OCI-LY3 (cell line): Measurements from ENCODE around the gene HYAL4.

Experiments
- H2AFZ ChIP-seq: fragments of 200-600, 300-600 bp; shearing (Covaris generic); 2 replicates; pipeline ENCODE4 v1.6.0; 2014; ENCODE audit warnings: antibody characterized with exemption, low read depth, low read length
- H3K27ac ChIP-seq: fragments of 200-600, 300-600 bp; sonication (generic); 2 replicates; pipeline ENCODE4 v1.5.1; 2014; ENCODE audit warnings: mild to moderate bottlenecking, low read length, moderate library complexity, mixed read lengths
- H3K27me3 ChIP-seq: fragments of 200-600, 300-600 bp; sonication (generic); 2 replicates; pipeline ENCODE4 v1.6.1; 2014; ENCODE audit warnings: low read depth, low read length, mixed read lengths
- H3K36me3 ChIP-seq: fragments of 200-600, 300-600 bp; sonication (generic); replicated peaks from 2 replicates; pipeline ENCODE3; 2014; ENCODE audit warnings: low read depth, low read length, mixed read lengths
- H3K4me1 ChIP-seq: fragments of 300-600, 200-600 bp; sonication (generic); 2 replicates; pipeline ENCODE4 v1.6.1; 2014; ENCODE audit warnings: low read length, mixed read lengths
- H3K4me2 ChIP-seq: fragments of 200-600, 300-600 bp; sonication (generic); 2 replicates; pipeline ENCODE4 v1.6.1; 2014; ENCODE audit warnings: low read length, mixed read lengths
- H3K4me3 ChIP-seq: fragments of 300-600, 200-600 bp; sonication (generic); 2 replicates; pipeline ENCODE4 v1.5.1; 2014; ENCODE audit warnings: antibody characterized with exemption, mild to moderate bottlenecking, low read length, moderate library complexity
- H3K79me2 ChIP-seq: fragments of 300-600, 200-600 bp; shearing (Covaris generic); 2 replicates; pipeline ENCODE4 v1.6.1; 2014; ENCODE audit warnings: mild to moderate bottlenecking, low read length, mixed read lengths
- H3K9ac ChIP-seq: fragments of 300-600, 200-600 bp; shearing (Covaris generic); 2 replicates; pipeline ENCODE4 v1.6.0; 2014; ENCODE audit warnings: mild to moderate bottlenecking, low read length, moderate library complexity
- H3K9me3 ChIP-seq: fragments of 200-600, 300-600 bp; shearing (Covaris generic); 2 replicates; pipeline ENCODE4 v1.6.1; 2014; ENCODE audit warnings: low read length, mixed read lengths; ENCODE audit not compliant: insufficient read depth
- H4K20me1 ChIP-seq: fragments of 200-600, 300-600 bp; sonication (generic); 2 replicates; pipeline ENCODE4 v1.6.1; 2016; ENCODE audit warnings: low read length, mixed read lengths; ENCODE audit not compliant: insufficient read depth
- EZH2phosphoT487 ChIP-seq: fragments of 200-600 bp; shearing (Covaris generic); IDR thresholded peaks from 2 replicates; pipeline ENCODE4 v1.6.1; 2018; ENCODE audit warnings: antibody characterized with exemption, mixed run types, low read depth
- TF ChIP-seq, protein P1 (sequence below): fragments of 200-600, 300-600 bp; sonication (generic); IDR thresholded peaks from 2 replicates; pipeline ENCODE4 v1.5.1; 2014; ENCODE audit warnings: antibody characterized with exemption, low read length, low read depth

Gene HYAL4

GRCh38 chr7:123798532-123799188, 46.3 kb upstream of the HYAL4 start:
- Histone ChIP-seq H3K27ac (no peak overlapping the region), H3K79me2 (no peaks in the 10 kb centered on the region), H3K9ac (no peak overlapping the region), H3K9me3 (no peaks in the 10 kb centered on the region), H2AFZ (peak overlapping the region; percentile 55), H3K4me1 (no peaks in the 10 kb centered on the region), H3K4me2 (peak overlapping the region; percentile 17), H3K36me3 (no peaks in the 10 kb centered on the region), H4K20me1 (no peaks in the 10 kb centered on the region), H3K27me3 (no peaks in the 10 kb centered on the region), H3K4me3 (0 out of 2 replicates have a peak overlapping the region, but pooled peaks have one; percentile 5)
- TF ChIP-seq, protein P1, sequence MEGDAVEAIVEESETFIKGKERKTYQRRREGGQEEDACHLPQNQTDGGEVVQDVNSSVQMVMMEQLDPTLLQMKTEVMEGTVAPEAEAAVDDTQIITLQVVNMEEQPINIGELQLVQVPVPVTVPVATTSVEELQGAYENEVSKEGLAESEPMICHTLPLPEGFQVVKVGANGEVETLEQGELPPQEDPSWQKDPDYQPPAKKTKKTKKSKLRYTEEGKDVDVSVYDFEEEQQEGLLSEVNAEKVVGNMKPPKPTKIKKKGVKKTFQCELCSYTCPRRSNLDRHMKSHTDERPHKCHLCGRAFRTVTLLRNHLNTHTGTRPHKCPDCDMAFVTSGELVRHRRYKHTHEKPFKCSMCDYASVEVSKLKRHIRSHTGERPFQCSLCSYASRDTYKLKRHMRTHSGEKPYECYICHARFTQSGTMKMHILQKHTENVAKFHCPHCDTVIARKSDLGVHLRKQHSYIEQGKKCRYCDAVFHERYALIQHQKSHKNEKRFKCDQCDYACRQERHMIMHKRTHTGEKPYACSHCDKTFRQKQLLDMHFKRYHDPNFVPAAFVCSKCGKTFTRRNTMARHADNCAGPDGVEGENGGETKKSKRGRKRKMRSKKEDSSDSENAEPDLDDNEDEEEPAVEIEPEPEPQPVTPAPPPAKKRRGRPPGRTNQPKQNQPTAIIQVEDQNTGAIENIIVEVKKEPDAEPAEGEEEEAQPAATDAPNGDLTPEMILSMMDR, result no peak
- TF ChIP-seq EZH2phosphoT487, result no peak

- H3K4me1 ChIP-seq, result peaks cover 11% of the 10 kb centered on the region
- no peak overlapping the region for H3K4me3 ChIP-seq
- H3K36me3 ChIP-seq, result no peaks in the 10 kb centered on the region
- no peaks in the 10 kb centered on the region for H3K9me3 ChIP-seq
- H3K4me2 ChIP-seq, result no peak overlapping the region
- H3K9ac ChIP-seq, result no peak overlapping the region
- H3K27ac ChIP-seq, result no peak overlapping the region
- no peak for TF ChIP-seq EZH2phosphoT487
- TF ChIP-seq, protein P1, result no peak
- H2AFZ ChIP-seq, result no peak overlapping the region
- no peaks in the 10 kb centered on the region for H4K20me1 ChIP-seq
- no peaks in the 10 kb centered on the region for H3K27me3 ChIP-seq
- H3K79me2 ChIP-seq, result no peaks in the 10 kb centered on the region
These were observed 42.7 kb upstream of the HYAL4 start for GRCh38 chr7:123802249-123802648.

DNA sequence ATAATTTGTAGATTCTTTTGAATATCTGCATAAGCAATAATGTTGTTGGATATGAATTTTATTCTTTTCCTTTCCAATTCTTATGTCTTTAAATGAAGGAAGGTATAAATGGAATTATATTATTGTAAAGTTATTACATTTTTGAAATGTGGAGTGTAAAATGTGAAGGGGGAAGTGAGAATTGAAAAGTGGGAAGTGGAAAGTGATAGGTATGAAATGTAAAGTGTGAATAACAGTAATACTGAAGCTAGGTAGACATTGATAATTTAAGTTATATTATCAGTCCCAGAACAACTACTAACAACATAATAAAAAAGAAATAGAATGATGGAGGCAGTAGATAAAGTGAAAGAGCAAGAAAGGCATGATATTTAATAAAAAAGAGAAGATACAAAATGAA, 39.7 kb upstream of the HYAL4 start:
- Histone ChIP-seq H3K4me3 (no peak overlapping the region), H3K27me3 (no peaks in the 10 kb centered on the region), H3K36me3 (no peaks in the 10 kb centered on the region), H3K9me3 (no peaks in the 10 kb centered on the region), H3K79me2 (no peaks in the 10 kb centered on the region), H4K20me1 (no peaks in the 10 kb centered on the region), H3K27ac (no peak overlapping the region), H3K9ac (no peak overlapping the region), H3K4me1 (peaks cover 11% of the 10 kb centered on the region), H2AFZ (no peak overlapping the region), H3K4me2 (peak overlapping the region; percentile 4; the same call in 1 of the 2 replicates)
- TF ChIP-seq, protein P1, result no peak
- TF ChIP-seq EZH2phosphoT487, result no peak

GRCh38 chr7:123809471-123809870, 35.5 kb upstream of the HYAL4 start:
- no peaks in the 10 kb centered on the region for H3K79me2 ChIP-seq
- no peaks in the 10 kb centered on the region for H4K20me1 ChIP-seq
- H2AFZ ChIP-seq, result no peak overlapping the region
- peaks cover 11% of the 10 kb centered on the region for H3K4me1 ChIP-seq
- H3K9me3 ChIP-seq, result no peaks in the 10 kb centered on the region; the same call in 1 of the 2 replicates
- TF ChIP-seq EZH2phosphoT487, result no peak
- TF ChIP-seq, protein P1, result no peak
- no peak overlapping the region for H3K4me3 ChIP-seq
- H3K27ac ChIP-seq, result no peak overlapping the region
- no peaks in the 10 kb centered on the region for H3K36me3 ChIP-seq
- no peak overlapping the region for H3K4me2 ChIP-seq
- H3K9ac ChIP-seq, result no peak overlapping the region
- no peaks in the 10 kb centered on the region for H3K27me3 ChIP-seq
